ENCODE data around the gene CCDC7. TPM values are rescaled to one million over a fixed set of nuclear protein-coding genes. Genes with fewer than 3 reads are reported as not detected.

Gene CCDC7
- total and polyA plus RNA-seq, 2 experiments from 2014 or later = 0.83 to 1.6 TPM

DNA sequence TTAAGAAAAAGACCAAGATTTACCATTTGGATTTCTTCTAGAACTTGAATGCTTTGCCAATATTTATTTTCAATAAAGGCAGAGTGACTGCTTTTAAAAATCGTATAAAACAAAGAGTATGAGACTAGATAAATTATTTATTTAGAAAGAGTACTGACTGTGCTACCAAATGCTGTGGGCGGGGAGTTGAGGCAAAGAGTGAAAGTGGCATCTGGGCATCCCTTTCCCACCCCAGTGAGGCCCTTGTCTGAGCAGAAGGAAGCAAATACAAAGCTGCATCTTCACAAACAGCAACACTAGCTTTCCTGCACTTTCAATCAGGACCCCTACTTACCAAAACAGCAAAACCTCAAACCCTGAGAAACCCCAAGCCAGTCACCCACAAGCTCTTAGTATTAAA lies 477.2 kb downstream of the CCDC7 start:
- no peak overlapping the region for H3K27ac ChIP-seq (ENCODE audit: low read depth)
- no peak overlapping the region for H3K4me3 ChIP-seq
- TF ChIP-seq EZH2phosphoT487 (IDR thresholded peaks at IDR 0.05; ENCODE audit: unreplicated experiment) = no peak
- TF ChIP-seq, protein P1, sequence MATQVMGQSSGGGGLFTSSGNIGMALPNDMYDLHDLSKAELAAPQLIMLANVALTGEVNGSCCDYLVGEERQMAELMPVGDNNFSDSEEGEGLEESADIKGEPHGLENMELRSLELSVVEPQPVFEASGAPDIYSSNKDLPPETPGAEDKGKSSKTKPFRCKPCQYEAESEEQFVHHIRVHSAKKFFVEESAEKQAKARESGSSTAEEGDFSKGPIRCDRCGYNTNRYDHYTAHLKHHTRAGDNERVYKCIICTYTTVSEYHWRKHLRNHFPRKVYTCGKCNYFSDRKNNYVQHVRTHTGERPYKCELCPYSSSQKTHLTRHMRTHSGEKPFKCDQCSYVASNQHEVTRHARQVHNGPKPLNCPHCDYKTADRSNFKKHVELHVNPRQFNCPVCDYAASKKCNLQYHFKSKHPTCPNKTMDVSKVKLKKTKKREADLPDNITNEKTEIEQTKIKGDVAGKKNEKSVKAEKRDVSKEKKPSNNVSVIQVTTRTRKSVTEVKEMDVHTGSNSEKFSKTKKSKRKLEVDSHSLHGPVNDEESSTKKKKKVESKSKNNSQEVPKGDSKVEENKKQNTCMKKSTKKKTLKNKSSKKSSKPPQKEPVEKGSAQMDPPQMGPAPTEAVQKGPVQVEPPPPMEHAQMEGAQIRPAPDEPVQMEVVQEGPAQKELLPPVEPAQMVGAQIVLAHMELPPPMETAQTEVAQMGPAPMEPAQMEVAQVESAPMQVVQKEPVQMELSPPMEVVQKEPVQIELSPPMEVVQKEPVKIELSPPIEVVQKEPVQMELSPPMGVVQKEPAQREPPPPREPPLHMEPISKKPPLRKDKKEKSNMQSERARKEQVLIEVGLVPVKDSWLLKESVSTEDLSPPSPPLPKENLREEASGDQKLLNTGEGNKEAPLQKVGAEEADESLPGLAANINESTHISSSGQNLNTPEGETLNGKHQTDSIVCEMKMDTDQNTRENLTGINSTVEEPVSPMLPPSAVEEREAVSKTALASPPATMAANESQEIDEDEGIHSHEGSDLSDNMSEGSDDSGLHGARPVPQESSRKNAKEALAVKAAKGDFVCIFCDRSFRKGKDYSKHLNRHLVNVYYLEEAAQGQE (IDR thresholded peaks at IDR 0.05; ENCODE audit: unreplicated experiment) = no peak
- TF ChIP-seq, protein P2, sequence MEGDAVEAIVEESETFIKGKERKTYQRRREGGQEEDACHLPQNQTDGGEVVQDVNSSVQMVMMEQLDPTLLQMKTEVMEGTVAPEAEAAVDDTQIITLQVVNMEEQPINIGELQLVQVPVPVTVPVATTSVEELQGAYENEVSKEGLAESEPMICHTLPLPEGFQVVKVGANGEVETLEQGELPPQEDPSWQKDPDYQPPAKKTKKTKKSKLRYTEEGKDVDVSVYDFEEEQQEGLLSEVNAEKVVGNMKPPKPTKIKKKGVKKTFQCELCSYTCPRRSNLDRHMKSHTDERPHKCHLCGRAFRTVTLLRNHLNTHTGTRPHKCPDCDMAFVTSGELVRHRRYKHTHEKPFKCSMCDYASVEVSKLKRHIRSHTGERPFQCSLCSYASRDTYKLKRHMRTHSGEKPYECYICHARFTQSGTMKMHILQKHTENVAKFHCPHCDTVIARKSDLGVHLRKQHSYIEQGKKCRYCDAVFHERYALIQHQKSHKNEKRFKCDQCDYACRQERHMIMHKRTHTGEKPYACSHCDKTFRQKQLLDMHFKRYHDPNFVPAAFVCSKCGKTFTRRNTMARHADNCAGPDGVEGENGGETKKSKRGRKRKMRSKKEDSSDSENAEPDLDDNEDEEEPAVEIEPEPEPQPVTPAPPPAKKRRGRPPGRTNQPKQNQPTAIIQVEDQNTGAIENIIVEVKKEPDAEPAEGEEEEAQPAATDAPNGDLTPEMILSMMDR (conservative IDR thresholded peaks at IDR 0.05; ENCODE audit: low read depth in 2 of 2) = no peak
- 0 out of 2 replicates have a peak, but pooled peaks cover 6% of the 10 kb centered on the region for H4K20me1 ChIP-seq (replicated peaks; ENCODE audit: insufficient read depth)
- H3K4me1 ChIP-seq (ENCODE audit: insufficient read depth) = no peaks in the 10 kb centered on the region
- no peaks in the 10 kb centered on the region for H3K9me2 ChIP-seq (ENCODE audit: insufficient read depth)
- DNase-seq (ENCODE audit: low spot score) = no peak
- no peaks in the 10 kb centered on the region for H3K4me1 Mint-ChIP-seq
- H2AFZ ChIP-seq = no peak overlapping the region
- peaks cover 38% of the 10 kb centered on the region for H3K79me2 ChIP-seq (replicated peaks; ENCODE audit: insufficient read depth)
- no peak overlapping the region for H3K4me2 ChIP-seq
- no peak for ATAC-seq
- H3K4me3 Mint-ChIP-seq = no peak overlapping the region
- no peaks in the 10 kb centered on the region for H3K27me3 Mint-ChIP-seq (ENCODE audit: insufficient read depth, low read depth, poor library complexity)
- H3K36me3 Mint-ChIP-seq (ENCODE audit: low read depth) = peaks cover 91% of the 10 kb centered on the region
- H3K27ac Mint-ChIP-seq = no peak overlapping the region
- peaks cover 94% of the 10 kb centered on the region for H3K36me3 ChIP-seq (ENCODE audit: insufficient read depth)
- H3K27me3 ChIP-seq (ENCODE audit: insufficient read depth) = no peaks in the 10 kb centered on the region
- H3F3A ChIP-seq (replicated peaks; ENCODE audit: low read depth) = no peaks in the 10 kb centered on the region
- H3K9me3 Mint-ChIP-seq = no peaks in the 10 kb centered on the region

DNA sequence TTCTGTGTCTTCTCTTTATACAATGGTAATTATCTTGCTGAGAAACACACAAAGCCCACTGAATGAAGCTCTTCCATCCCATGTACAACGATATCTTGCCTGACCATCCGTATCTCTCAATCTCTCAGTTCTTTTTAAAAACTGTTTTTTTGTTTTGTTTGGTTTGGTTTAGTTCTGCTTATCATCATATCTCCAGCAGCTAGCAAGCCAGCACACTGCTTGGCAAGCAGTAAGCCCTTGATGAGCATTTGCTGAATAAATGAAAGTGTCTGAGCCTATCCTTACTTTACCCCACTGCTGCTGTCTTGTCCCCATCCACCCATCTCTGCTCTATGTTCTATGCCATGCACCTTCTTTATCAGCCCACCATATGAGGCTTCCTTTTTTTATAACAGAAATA lies 477.9 kb downstream of the CCDC7 start:
- Histone ChIP-seq H3F3A (replicated peaks; ENCODE audit: low read depth) (no peaks in the 10 kb centered on the region), H3K9me2 (ENCODE audit: insufficient read depth) (no peaks in the 10 kb centered on the region), H3K36me3 (ENCODE audit: insufficient read depth) (peaks cover 89% of the 10 kb centered on the region), H3K79me2 (replicated peaks; ENCODE audit: insufficient read depth) (peaks cover 34% of the 10 kb centered on the region), H3K4me2 (no peak overlapping the region), H3K4me1 (ENCODE audit: insufficient read depth) (no peaks in the 10 kb centered on the region), H3K4me3 (no peak overlapping the region), H4K20me1 (replicated peaks; ENCODE audit: insufficient read depth) (0 out of 2 replicates have a peak, but pooled peaks cover 4% of the 10 kb centered on the region), H2AFZ (no peak overlapping the region), H3K27me3 (ENCODE audit: insufficient read depth) (no peaks in the 10 kb centered on the region), H3K27ac (ENCODE audit: low read depth) (no peak overlapping the region)
- H3K4me3 Mint-ChIP-seq = no peak overlapping the region
- H3K27me3 Mint-ChIP-seq (ENCODE audit: insufficient read depth, low read depth, poor library complexity) = no peaks in the 10 kb centered on the region
- H3K36me3 Mint-ChIP-seq (ENCODE audit: low read depth) = peaks cover 91% of the 10 kb centered on the region
- H3K9me3 Mint-ChIP-seq = no peaks in the 10 kb centered on the region
- ATAC-seq (no peak), DNase-seq (ENCODE audit: low spot score) (no peak)
- no peaks in the 10 kb centered on the region for H3K4me1 Mint-ChIP-seq
- no peak overlapping the region for H3K27ac Mint-ChIP-seq
- TF ChIP-seq JUNB (IDR thresholded peaks at IDR 0.05; ENCODE audit: unreplicated experiment) = no peak
- TF ChIP-seq, protein P1 (IDR thresholded peaks at IDR 0.05; ENCODE audit: unreplicated experiment) = no peak
- no peak for TF ChIP-seq EZH2 (IDR thresholded peaks at IDR 0.05; ENCODE audit: low read depth, unreplicated experiment)
- TF ChIP-seq, protein P2 (conservative IDR thresholded peaks at IDR 0.05; ENCODE audit: low read depth in 2 of 2) = no peak
- TF ChIP-seq POLR2AphosphoS5 (IDR thresholded peaks at IDR 0.05; ENCODE audit: low read depth) = no peak
- TF ChIP-seq CREB1 (CRISPR knock-in tag; IDR thresholded peaks at IDR 0.05; ENCODE audit: low read depth) = no peak
- TF ChIP-seq, protein P3, sequence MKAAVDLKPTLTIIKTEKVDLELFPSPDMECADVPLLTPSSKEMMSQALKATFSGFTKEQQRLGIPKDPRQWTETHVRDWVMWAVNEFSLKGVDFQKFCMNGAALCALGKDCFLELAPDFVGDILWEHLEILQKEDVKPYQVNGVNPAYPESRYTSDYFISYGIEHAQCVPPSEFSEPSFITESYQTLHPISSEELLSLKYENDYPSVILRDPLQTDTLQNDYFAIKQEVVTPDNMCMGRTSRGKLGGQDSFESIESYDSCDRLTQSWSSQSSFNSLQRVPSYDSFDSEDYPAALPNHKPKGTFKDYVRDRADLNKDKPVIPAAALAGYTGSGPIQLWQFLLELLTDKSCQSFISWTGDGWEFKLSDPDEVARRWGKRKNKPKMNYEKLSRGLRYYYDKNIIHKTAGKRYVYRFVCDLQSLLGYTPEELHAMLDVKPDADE (IDR thresholded peaks at IDR 0.05) = no peak
- no peak for TF ChIP-seq EZH2phosphoT487 (IDR thresholded peaks at IDR 0.05; ENCODE audit: unreplicated experiment)
- TF ChIP-seq STAT1 (IDR thresholded peaks at IDR 0.05; ENCODE audit: unreplicated experiment) = no peak
- TF ChIP-seq NANOG (IDR thresholded peaks at IDR 0.05; ENCODE audit: borderline replicate concordance) = no peak
- no peak for TF ChIP-seq ZNF331 (CRISPR knock-in tag; IDR thresholded peaks at IDR 0.05; ENCODE audit: low read depth)
- TF ChIP-seq ZNF114 (CRISPR knock-in tag; IDR thresholded peaks at IDR 0.05) = no peak

Measured in GM23338 (cell line).